GM18505 (cell line): ENCODE data around the gene ATOH7.
"Not testable (repeated sequence)": the region's sequence is repeated elsewhere in the genome, so short reads cannot be mapped to it uniquely, and the experiment has no call there.

Experiments used
- ATAC-seq: cut with Tn5 transposase; IDR thresholded peaks from one replicate; pipeline ENCODE4 v1.9.1; 2021; ENCODE audit not compliant: unreplicated experiment
- POLR2A ChIP-seq: IDR thresholded peaks from 4 replicates; pipeline ENCODE4 v1.6.1; 2011; ENCODE audit warnings: borderline replicate concordance; ENCODE audit not compliant: insufficient read depth, insufficient read length; ENCODE audit errors: extremely low read depth

ATOH7 gene

GRCh38 chr10:68222391-68222790 lies 9.5 kb downstream of the ATOH7 start:
- no peak for ATAC-seq
- TF ChIP-seq POLR2A = no peak

- ATAC-seq = no peak
- TF ChIP-seq POLR2A = no peak
These were observed 10.7 kb downstream of the ATOH7 start for GRCh38 chr10:68221196-68221595.

GRCh38 chr10:68218786-68219185 lies 13.1 kb downstream of the ATOH7 start:
- ATAC-seq = no peak
- no peak for TF ChIP-seq POLR2A

GRCh38 chr10:68212721-68213352 lies 19.1 kb downstream of the ATOH7 start:
- no peak for ATAC-seq
- no peak for TF ChIP-seq POLR2A

GRCh38 chr10:68211669-68212068 lies 20.2 kb downstream of the ATOH7 start:
- no peak for ATAC-seq
- no peak for TF ChIP-seq POLR2A

- no peak for TF ChIP-seq POLR2A
- ATAC-seq = no peak
These were observed 23.4 kb downstream of the ATOH7 start for GRCh38 chr10:68208424-68209042.

GRCh38 chr10:68202960-68203353 lies 29.0 kb downstream of the ATOH7 start:
- TF ChIP-seq POLR2A = no peak
- no peak for ATAC-seq

- ATAC-seq = no peak
- no peak for TF ChIP-seq POLR2A
These were observed 35.2 kb downstream of the ATOH7 start for GRCh38 chr10:68196701-68197100.

- ATAC-seq = not testable (repeated sequence)
These were observed 36.1 kb downstream of the ATOH7 start for GRCh38 chr10:68195776-68196175.

- ATAC-seq = no peak
These were observed 37.6 kb downstream of the ATOH7 start for GRCh38 chr10:68194290-68194689.

GRCh38 chr10:68192113-68192512 lies 39.8 kb downstream of the ATOH7 start:
- no peak for ATAC-seq
- no peak for TF ChIP-seq POLR2A

More at GRCh38 chr10:68194290-68194689, 37.6 kb downstream of the ATOH7 start:
- no peak for TF ChIP-seq POLR2A

GRCh38 chr10:68188835-68189234 lies 43.1 kb downstream of the ATOH7 start:
- no peak for TF ChIP-seq POLR2A
- no peak for ATAC-seq

- ATAC-seq = no peak
- no peak for TF ChIP-seq POLR2A
These were observed 46.8 kb downstream of the ATOH7 start for GRCh38 chr10:68185085-68185484.

- no peak for TF ChIP-seq POLR2A
- ATAC-seq = no peak
These were observed 47.4 kb downstream of the ATOH7 start for GRCh38 chr10:68184546-68184945.
